G401 (cell line): ENCODE results near the gene STPG4. TPM values are rescaled to one million over a fixed set of nuclear protein-coding genes. Genes with fewer than 3 reads are reported as not detected.

Experiments used
- DNase-seq: peaks from one replicate; pipeline ENCODE4 v3.0.0-alpha.2; 2015; ENCODE audit warnings: low spot score
- in situ Hi-C: cut with HindIII; loops from 2 replicates; pipeline ENCODE4 v1.10.0; 2016; ENCODE audit warnings: low sequenced_read_pairs, mixed read lengths
- total RNA-seq: library from RNA; depleted of rRNA; stranded (reverse); fragments of >200 nt; shearing (Covaris generic); gene quantifications from 2 replicates; pipeline ENCODE4 v1.2.3, GENCODE V29; 2014; rRNA removed

Gene STPG4
- total RNA-seq, 1 experiment from 2014 or later, result not detected

GRCh38 chr2:47046271-47046670 is 108.8 kb downstream of the STPG4 start:
- in situ Hi-C loops, result no loop called here
- DNase-seq, result no peak

GRCh38 chr2:47043891-47044239 is 111.2 kb downstream of the STPG4 start:
- DNase-seq, result no peak
- in situ Hi-C loops, result no loop called here

DNA sequence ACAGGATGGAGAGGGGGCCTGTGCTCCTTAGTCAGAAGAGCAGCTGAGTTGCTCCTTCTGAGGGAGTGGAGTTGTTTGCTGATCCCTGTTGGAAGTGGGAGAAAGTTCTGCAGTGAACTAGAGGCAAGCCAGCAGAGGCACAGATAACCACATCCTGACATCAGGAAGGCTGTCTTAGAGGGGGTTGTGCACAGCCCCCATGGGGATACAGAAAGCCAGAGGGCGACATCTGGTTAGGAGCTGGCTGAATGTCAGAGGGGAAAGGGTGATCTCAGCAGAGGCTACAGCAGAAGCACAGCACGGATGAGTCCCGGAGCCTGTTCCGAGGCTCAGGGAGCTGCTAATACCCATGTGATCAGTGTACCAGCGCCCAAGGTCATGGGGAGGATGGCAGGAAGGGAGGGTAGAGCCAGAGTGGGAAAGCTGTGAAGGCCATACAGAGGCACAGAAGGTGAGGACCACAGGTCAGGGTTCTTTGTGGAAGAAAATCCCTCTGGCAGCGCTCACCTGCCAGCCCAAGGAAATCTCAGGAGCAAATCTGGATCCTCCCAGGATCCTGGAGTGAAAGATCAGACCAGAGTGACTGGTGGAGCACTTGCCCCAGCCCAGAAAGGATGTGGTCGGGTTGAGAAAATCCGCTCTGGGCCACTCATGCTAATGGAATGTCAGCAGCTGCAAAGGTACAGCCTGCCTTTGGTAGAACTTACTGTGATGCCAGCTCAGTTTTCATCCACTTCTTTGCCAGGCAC is 111.8 kb downstream of the STPG4 start:
- in situ Hi-C loops, result no loop called here
- no peak for DNase-seq

DNA sequence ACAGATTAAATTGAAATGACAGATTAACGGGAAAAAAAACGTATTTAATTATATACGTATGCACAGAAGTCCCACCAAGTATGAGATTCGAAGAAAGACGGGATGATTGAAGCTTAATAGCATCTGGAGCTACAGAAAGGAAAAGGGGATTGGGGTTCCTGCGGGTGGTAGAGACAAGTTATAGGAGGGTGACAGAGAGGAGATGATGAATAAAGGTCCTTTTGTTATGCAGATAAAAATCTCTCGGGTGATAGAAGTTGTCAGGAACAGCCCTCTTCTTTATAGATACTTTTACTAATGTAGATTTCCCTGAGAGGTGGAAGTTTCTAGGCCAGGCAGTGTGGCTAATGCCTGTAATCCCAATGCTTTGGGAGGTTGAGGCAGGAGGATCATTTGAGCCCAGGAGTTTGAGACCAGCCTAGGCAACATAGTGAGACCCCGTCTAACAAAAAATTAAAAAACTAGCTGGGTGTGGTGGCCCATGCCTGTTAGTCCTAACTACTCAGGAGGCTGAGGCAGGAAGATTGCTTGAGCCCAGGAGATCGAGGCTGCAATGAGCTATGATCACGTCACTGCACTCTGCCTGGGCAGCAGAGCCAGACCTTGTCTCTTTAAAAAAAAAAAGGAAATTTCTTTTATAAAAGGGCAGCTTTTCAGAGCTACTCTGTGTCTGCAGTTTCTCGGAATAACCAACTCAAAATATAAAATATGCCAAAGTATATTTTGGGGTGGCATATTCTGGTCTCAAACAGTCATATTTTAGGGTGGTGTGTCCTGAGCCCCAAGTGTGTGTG is 113.0 kb downstream of the STPG4 start:
- in situ Hi-C loops, result no loop called here

GRCh38 chr2:47041063-47041462 is 114.0 kb downstream of the STPG4 start:
- in situ Hi-C loops, result no loop called here
- no peak for DNase-seq

More for the DNA sequence above, 113.0 kb downstream of the STPG4 start:
- DNase-seq, result no peak

- DNase-seq, result no peak
- in situ Hi-C loops, result no loop called here
Measured at GRCh38 chr2:47040651-47041050, 114.5 kb downstream of the STPG4 start.

- no peak for DNase-seq
- in situ Hi-C loops, result no loop called here
Measured at GRCh38 chr2:47039913-47040562, 115.1 kb downstream of the STPG4 start.

- no peak for DNase-seq
- in situ Hi-C loops, result no loop called here
Measured at GRCh38 chr2:47039489-47039870, 115.6 kb downstream of the STPG4 start.

DNA sequence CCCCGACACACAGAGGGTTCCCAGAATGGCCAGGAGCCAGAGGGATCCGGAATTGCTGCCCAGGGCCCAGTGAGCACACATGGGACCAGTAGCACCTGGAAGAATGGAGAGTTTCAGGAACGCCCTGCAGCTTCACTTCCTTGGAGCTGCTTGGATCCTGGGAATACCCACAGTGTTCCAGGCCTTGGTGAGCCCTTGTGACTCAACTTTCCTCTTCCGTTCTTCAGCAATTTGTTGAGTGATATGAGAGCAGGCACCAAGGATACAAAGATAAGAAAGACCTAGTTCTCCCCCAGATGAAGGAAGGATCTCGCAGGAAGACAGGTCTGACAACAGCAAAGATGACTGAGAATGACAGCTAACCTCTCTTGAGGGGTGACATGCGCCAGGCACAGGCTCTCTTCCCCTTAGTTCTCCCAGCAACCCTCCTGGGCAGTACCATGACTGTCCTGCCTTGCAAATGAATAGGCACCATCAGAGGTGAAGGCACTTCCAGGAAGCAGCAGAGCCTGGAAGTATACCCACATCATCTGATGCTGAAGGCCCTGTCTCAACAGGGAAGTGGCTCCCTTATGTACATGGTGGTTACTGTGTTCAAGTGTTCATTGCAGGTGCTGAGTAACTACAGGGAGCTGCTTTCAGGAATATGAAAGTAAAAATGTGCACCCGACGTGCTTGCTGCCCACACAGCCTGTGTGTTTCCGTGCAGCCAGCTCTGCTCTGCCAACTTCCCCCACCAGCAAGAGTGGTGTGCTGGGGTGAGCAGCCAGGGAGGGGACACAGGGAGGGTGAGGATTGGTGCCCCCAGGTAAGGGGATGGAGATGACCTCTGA is 116.2 kb downstream of the STPG4 start:
- DNase-seq, result no peak
- in situ Hi-C loops, result no loop called here

GRCh38 chr2:47037678-47038077 is 117.4 kb downstream of the STPG4 start:
- DNase-seq, result no peak
- in situ Hi-C loops, result no loop called here

Other genes with a start within 250 kb of the STPG4 start
- 100 and 127 TPM in 2 replicates for gene MCFD2, start 239.5 kb downstream of the STPG4 start, total RNA-seq
- gene TTC7A, start 214.1 kb downstream of the STPG4 start, total RNA-seq, result 20.4 and 25.4 TPM in 2 replicates
- gene CALM2, start 21.2 kb upstream of the STPG4 start, total RNA-seq, result 657 and 774 TPM in 2 replicates
- gene EPCAM, start 214.0 kb upstream of the STPG4 start, total RNA-seq, result 1.3 and 4.0 TPM in 2 replicates
- 76.5 and 115 TPM in 2 replicates for gene MSH2, start 247.8 kb upstream of the STPG4 start, total RNA-seq